ENCODE data around the gene B3GNT5.
"Not testable (repeated sequence)": the region's sequence is repeated elsewhere in the genome, so short reads cannot be mapped to it uniquely, and the experiment has no call there.

The B3GNT5 gene

GRCh38 chr3:183252973-183253527, at the start of gene B3GNT5:
TSS of gene B3GNT5 (plus strand) at chr3:183253253. CDS start at chr3:183269799, 16,546 bp downstream.
- peak; percentile 37 for DNase-seq

DNA sequence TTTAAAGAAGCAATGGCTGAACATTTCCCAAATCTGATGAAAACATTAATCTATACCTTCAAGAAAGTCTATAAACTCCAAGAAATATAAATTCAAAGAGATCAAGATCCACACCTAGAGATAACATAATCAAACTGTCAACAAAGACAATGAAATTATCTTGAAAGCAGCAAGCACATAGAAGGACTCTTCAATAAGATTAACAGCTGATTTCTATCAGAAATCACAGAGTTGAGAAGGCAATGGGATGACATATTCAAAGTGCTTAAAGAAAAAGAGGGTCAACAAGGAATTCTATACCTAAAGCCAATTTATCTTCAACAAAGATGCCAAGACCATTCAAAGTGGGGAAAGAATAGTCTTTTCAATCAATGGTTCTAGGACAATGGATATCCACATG, 49.4 kb upstream of the B3GNT5 start:
- no peak for DNase-seq

DNA sequence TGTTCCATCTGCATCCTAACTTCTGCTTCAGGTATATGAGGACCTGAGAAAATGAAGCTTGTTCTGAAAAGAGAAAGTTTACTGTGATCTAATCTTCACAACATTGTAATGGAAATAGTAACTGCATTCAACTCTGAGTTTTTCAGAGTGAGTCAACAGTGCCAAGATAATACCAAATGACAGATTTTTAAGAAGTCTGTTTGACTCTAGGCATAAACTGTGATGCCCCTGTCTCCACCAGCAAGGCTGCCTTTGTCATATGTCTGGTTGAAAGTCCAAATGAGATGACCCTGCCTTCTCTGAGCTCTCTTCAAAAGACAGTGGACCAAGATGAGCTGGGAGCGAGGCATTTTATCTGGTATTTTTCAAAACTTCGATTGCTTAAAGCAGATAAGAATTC, 44.8 kb upstream of the B3GNT5 start:
- no peak for DNase-seq

- no peak for DNase-seq
Observed at GRCh38 chr3:183208800-183209199, 44.3 kb upstream of the B3GNT5 start.

DNA sequence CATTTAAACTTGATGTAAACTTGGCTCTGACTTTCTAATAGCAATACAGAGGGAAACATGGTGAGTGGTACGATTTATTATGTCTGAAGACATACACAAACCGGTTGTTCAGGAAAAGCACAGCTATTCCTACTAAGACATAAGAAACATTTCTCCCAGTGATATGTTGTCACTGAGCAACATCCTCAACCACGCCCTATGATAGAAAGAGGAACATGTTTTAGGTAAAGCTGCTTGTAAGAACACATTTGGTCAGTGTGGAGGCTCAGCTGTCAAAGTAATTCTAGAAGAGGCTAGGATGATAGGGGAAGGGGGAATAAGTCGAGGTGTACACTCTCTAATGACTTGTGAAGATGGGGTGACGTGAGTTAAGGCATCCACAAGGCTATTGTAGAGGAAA, 42.7 kb upstream of the B3GNT5 start:
- no peak for DNase-seq

DNA sequence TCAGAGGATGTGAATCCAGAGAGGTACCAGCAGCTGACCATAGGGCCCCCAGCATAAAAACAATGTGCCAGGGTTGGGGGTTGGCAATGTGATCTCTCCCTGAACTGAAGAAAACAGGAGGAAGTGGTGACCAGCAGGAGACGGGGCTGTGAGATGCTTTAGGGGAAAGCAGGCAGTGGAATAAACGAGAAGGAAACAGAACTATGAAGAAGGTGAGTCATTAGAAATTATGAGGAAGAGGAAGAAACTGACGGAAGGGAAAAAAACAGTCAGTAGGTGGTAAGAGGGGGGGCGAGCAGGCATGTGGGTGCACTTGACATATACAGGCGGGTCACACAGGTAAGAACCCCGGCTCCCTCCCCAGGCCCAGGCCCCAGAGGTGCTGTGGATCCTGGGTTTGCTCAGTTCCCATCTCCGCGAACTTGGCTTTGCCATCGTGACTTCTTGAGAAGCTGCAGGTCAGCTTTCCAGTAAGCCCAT, 42.2 kb upstream of the B3GNT5 start:
- DNase-seq = no peak

DNA sequence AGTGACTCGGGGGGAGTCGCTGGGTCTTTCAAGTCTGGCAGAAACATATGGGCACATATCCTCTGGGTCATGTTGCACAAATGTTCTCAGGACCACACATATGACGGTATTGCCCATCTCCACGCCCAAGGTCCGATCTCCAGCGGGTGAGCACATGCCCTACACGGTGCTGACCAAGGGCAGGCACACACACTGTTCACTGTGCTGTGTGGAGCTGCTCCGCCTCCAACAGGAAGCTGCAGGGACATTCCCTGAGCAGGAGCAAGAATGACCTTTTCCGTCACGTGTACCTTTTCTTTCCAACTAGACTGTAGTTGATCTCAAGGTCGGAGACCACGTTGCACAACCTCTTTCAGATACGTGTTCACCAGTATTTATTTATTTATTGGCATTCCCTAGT, 41.7 kb upstream of the B3GNT5 start:
- no peak for DNase-seq

- no peak for DNase-seq
Observed at GRCh38 chr3:183212096-183212495, 41.0 kb upstream of the B3GNT5 start.

DNA sequence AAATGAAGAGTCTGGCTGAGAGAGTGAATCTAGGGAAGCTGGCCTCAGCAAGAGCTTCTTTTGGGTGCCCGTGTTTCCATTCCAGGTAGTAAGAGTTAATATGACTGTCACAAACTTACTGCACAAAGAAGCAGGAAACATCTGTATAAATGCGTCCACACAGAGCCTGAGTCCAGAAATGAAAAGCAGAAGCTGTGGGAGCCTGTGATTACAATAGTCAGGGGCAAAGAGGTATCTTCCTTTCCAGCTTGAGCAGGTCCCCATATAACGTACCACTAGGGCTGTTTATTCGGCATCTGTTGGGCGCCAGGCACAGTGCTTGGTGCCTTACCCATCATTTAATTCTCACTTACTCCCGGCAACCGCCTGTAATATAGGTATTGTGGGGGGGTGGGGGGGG, 40.5 kb upstream of the B3GNT5 start:
- no peak for DNase-seq

- no peak for DNase-seq
Observed at GRCh38 chr3:183213415-183214276, 39.4 kb upstream of the B3GNT5 start.

DNA sequence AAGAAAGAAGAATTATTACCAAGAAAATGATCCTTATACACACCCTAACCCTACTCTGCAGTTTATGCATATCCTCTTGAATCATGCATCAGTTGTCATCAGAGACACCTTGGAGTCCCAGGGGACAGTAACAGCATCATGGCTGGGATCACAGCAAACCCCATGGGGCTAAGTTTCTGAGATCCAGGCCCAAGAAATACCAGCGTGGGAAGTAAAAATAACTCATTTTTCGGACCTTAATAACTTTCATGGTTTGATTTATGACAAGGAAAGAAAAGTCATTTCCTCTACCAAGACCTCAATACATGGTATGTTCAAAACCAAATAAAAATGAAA, 38.8 kb upstream of the B3GNT5 start:
- DNase-seq = no peak

- DNase-seq = no peak
Observed at GRCh38 chr3:183215591-183216202, 37.4 kb upstream of the B3GNT5 start.

DNA sequence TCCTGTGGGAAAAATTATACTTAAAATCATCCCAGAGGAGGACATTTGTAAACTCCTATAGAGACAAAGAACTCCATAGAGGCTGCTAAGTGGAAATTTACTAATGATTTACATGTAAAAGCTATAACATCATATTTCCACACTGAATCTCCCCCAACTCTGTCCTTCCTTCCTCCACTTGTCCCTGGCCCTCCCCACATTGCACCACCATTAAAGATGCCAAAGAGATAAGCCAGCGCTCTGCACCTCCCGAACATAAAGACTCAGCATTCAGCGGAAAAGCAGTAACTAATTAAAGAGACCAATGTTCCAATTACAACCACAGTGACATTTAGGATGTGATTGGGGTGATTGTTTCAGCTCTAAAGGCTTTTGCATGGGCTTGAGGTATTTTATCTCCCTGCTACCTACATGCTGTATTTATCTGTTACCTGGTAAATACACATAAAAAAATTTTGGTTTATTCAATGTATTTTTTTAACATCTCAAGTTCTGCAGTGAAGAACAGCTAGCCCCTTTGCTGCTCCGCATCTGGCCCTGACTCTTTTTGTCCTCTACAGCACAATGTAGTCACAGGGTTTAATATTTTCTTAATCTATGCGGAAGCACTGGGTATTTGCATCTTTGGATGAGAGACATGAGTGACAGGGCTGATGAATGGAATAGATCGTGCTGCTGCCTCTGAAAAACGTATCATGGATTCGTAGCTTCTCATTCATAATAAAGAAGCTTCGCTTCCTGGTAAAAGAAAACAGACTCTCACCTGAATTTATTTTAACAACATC, 35.3 kb upstream of the B3GNT5 start:
- no peak for DNase-seq

DNA sequence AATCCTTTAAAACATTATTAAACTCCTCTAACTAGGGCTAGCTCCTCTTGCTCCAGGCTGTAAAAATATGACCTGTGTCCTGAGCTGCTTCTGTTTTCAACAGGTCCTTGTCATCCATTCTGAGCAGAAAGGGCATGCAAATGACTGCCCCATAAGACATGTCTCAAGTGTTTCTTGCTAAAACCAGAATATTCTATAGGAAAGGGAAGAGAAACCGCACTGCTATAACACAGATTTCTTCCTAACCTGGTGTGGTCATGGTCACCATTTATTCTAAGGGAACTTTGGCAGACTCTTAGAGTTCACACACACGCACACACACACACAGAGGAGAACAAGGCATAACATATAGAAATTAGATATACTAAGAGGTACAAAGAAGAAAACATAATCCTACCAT, 34.2 kb upstream of the B3GNT5 start:
- DNase-seq = no peak

GRCh38 chr3:183220828-183221227, 32.2 kb upstream of the B3GNT5 start:
- no peak for DNase-seq

DNA sequence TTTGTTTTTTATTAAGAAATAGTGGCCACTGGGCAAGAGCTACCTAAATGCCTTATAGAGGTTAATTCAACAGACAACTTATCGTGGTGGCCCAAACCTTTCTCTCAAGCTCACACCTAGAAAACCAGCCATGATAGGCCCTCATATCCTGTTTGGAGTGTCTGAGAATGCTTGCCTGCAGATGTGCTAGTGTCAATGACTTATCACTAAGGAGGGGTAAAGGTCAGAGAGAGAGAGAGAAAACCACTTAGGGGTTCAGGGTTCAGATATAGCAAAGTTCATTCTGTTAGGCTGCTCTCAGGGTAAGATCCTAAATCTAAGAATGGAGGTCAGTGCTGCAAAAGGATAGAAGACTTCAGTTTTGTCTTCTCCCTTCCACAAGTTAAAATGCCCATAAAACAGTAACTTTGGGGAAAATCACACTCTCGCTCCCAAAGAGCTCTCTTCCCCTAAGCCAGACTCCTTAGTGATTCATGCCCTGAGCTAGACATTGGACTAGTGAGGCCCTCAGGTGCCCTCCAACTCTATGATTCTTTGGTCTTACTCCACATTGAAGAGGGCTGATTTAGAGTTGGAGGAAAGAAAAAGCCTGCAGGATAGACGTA, 30.3 kb upstream of the B3GNT5 start:
- no peak for DNase-seq

- DNase-seq = no peak
Observed at GRCh38 chr3:183224180-183224970, 28.7 kb upstream of the B3GNT5 start.

DNA sequence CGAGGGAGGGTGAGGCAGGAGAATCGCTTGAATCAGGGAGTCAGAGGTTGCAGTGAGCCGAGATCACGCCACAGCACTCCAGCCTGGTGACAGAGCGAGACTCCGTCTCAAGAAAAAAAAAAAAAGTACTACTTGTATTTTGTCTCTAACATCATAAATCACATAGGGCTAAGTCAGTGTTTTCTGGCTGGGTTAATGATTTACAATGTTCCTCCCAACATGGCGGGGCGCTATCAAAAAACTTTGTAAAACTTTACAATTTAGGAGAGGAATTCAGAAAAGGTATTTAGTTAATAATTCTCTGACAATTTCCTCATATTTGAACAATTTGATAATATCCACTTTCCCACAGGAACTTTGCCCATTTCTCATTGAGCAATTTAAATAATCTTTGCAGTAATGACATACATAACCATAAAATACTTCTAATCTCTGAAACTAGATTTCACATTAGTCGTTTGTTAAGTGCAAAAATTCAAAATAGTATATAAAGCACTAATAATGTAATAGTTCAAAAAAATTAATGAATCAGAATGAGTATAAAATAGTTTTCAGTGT, 26.6 kb upstream of the B3GNT5 start:
- no peak for DNase-seq

GRCh38 chr3:183227586-183227985, 25.5 kb upstream of the B3GNT5 start:
- no peak for DNase-seq

- no peak for DNase-seq
Observed at GRCh38 chr3:183229178-183229577, 23.9 kb upstream of the B3GNT5 start.

GRCh38 chr3:183230251-183230650, 22.8 kb upstream of the B3GNT5 start:
- not testable (repeated sequence) for DNase-seq

GRCh38 chr3:183230826-183231225, 22.2 kb upstream of the B3GNT5 start:
- DNase-seq = no peak
